Measurements from ENCODE around the gene BCL11A. TPM values are rescaled to one million over a fixed set of nuclear protein-coding genes. Genes with fewer than 3 reads are reported as not detected.

The BCL11A gene
- total RNA-seq, 4 donors from 2014 or later, result 23.9 to 46.2 (median 33.8) TPM

GRCh38 chr2:60438131-60438530 lies 115.3 kb downstream of the BCL11A start:
- Histone ChIP-seq H3K27ac (no peak overlapping the region), H3K36me3 (no peaks in the 10 kb centered on the region), H3K27me3 (no peaks in the 10 kb centered on the region), H3K9me3 (no peaks in the 10 kb centered on the region), H3K4me1 (peaks cover 0 to 31% (median 7%) of the 10 kb centered on the region in 3 donors), H3K4me3 (no peak overlapping the region)
- TF ChIP-seq CTCF (IDR thresholded peaks at IDR 0.05) (no peak), POLR2A (IDR thresholded peaks at IDR 0.05) (no peak)
- 85 to 88% methylated on average over 4 of the region's 4 CpGs for WGBS, 2 donors
- no peak for DNase-seq
- intact Hi-C loops (cut with DNase I), result no loop called here

DNA sequence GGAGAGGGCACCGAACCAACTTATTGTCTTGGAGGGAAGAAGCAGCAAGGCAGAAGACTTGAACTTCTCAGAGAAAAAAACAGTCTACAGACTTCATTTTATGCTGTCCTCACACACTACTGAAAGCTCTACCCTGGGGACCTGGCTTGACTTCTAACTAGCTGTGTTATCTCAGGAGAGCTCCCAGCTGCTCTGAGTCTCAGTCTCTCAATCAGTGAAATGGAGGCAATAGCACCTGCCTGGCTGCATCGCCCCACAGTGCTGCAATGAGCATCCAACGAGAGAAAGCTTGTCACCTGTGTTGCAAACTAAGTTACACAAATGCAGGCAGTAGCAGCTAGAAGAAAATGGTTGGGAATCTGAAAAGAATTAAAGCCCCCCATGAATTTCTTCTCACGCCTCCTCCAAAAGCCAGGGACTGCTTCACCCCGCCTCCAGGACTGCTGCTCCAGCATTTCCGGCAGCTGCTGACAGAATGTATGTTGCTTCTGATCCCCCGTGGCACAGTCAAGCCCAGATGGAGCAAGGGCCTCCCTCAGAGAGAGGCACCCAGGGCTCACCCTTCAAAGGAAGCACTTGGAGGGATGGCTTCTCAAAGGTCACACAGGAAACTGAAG lies 116.3 kb downstream of the BCL11A start:
- no peak for TF ChIP-seq CTCF (IDR thresholded peaks at IDR 0.05)
- TF ChIP-seq POLR2A (IDR thresholded peaks at IDR 0.05), result no peak
- peaks cover 6 to 31% (median 13%) of the 10 kb centered on the region in 3 donors for H3K4me1 ChIP-seq
- H3K9me3 ChIP-seq, result no peaks in the 10 kb centered on the region
- no peak overlapping the region for H3K27ac ChIP-seq
- intact Hi-C loops (cut with DNase I), result no loop called here
- no peak for DNase-seq
- H3K36me3 ChIP-seq, result no peaks in the 10 kb centered on the region
- H3K4me3 ChIP-seq, result no peak overlapping the region
- no peaks in the 10 kb centered on the region for H3K27me3 ChIP-seq
- 71 to 86% methylated on average over 1 to 6 of the region's 7 CpGs for WGBS, 2 donors

- 31 to 39% methylated on average over 5 of the region's 5 CpGs for WGBS, 2 donors
- Histone ChIP-seq H3K27me3 (no peaks in the 10 kb centered on the region), H3K36me3 (no peaks in the 10 kb centered on the region), H3K9me3 (no peaks in the 10 kb centered on the region), H3K27ac (peak overlapping the region in 1 of 4 donors; percentile 40), H3K4me3 (no peak overlapping the region), H3K4me1 (peaks cover 6 to 20% (median 8%) of the 10 kb centered on the region in 3 donors)
- TF ChIP-seq POLR2A (IDR thresholded peaks at IDR 0.05), result no peak
- TF ChIP-seq CTCF (IDR thresholded peaks at IDR 0.05), result no peak
- DNase-seq, result no peak
- intact Hi-C loops (cut with DNase I), result no loop called here
Measured at GRCh38 chr2:60433018-60433596, 120.3 kb downstream of the BCL11A start.

GRCh38 chr2:60432035-60432601 lies 121.3 kb downstream of the BCL11A start:
- Histone ChIP-seq H3K27me3 (no peaks in the 10 kb centered on the region), H3K4me3 (no peak overlapping the region), H3K27ac (peak overlapping the region in 1 of 4 donors; percentile 40), H3K9me3 (no peaks in the 10 kb centered on the region), H3K4me1 (peaks cover 6 to 20% (median 8%) of the 10 kb centered on the region in 3 donors), H3K36me3 (no peaks in the 10 kb centered on the region)
- WGBS, 2 donors, result 71 to 89% methylated on average over 8 of the region's 8 CpGs
- DNase-seq, result no peak
- intact Hi-C loops (cut with DNase I), result no loop called here
- TF ChIP-seq CTCF (IDR thresholded peaks at IDR 0.05) (no peak), POLR2A (IDR thresholded peaks at IDR 0.05) (no peak)

DNA sequence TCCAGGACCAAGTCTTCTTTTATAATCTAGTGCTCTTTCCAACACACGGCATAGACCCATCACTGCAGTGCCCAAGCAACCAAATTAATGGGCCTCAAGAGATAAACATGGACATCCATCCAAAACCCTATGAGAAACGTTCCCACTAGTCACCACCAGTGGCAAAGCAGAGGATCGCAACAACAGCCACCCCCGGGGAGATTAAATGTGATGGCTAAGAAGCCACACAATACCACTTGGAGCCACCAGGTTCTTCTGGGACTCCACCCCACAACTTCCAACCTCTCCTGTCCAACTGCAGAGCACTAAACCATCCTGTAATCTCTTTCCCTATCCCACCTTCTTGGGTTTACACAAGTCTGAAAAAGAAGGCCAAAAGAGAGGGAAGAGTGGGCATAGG lies 123.8 kb downstream of the BCL11A start:
- Histone ChIP-seq H3K27ac (no peak overlapping the region), H3K36me3 (no peaks in the 10 kb centered on the region), H3K4me1 (peaks cover 6 to 20% (median 8%) of the 10 kb centered on the region in 3 donors), H3K27me3 (no peaks in the 10 kb centered on the region), H3K9me3 (no peaks in the 10 kb centered on the region), H3K4me3 (no peak overlapping the region)
- 93% methylated on average over 2 to 3 of the region's 4 CpGs for WGBS, 2 donors
- TF ChIP-seq CTCF (IDR thresholded peaks at IDR 0.05) (no peak), POLR2A (IDR thresholded peaks at IDR 0.05) (no peak)
- no peak for DNase-seq
- intact Hi-C loops (cut with DNase I), result no loop called here

All from esophagus squamous epithelium (tissue), 5 donors.